Measurements from ENCODE around the gene TMUB2. TPM values are rescaled to one million over a fixed set of nuclear protein-coding genes. Genes with fewer than 3 reads are reported as not detected.

The TMUB2 gene
- polyA plus RNA-seq, 3 donors = 50.3 to 60.8 (median 50.4) TPM

GRCh38 chr17:44171931-44172455 is 14.8 kb upstream of the TMUB2 start:
- no peak for DNase-seq

GRCh38 chr17:44174427-44174826 is 12.3 kb upstream of the TMUB2 start:
- no peak for DNase-seq

GRCh38 chr17:44176257-44176656 is 10.5 kb upstream of the TMUB2 start:
- DNase-seq = no peak

GRCh38 chr17:44176671-44177501 is 9.9 kb upstream of the TMUB2 start:
- no peak for DNase-seq

- no peak for DNase-seq
These were observed 9.1 kb upstream of the TMUB2 start for GRCh38 chr17:44177640-44178039.

- no peak for DNase-seq
These were observed 8.6 kb upstream of the TMUB2 start for GRCh38 chr17:44178133-44178532.

- DNase-seq = no peak
These were observed 3.7 kb upstream of the TMUB2 start for GRCh38 chr17:44183024-44183423.

- DNase-seq = no peak
These were observed 2.5 kb upstream of the TMUB2 start for GRCh38 chr17:44184212-44184810.

- DNase-seq = no peak
These were observed 543 bp downstream of the TMUB2 start for GRCh38 chr17:44187131-44187899.

- no peak for DNase-seq
These were observed 2.0 kb downstream of the TMUB2 start for GRCh38 chr17:44188576-44189403.

GRCh38 chr17:44190481-44190880 is 3.7 kb downstream of the TMUB2 start:
- DNase-seq = no peak

- no peak for DNase-seq
These were observed 4.6 kb downstream of the TMUB2 start for GRCh38 chr17:44191369-44191768.

GRCh38 chr17:44191941-44192496 is 5.2 kb downstream of the TMUB2 start:
- DNase-seq = no peak

- no peak for DNase-seq
These were observed 6.0 kb downstream of the TMUB2 start for GRCh38 chr17:44192750-44193149.

GRCh38 chr17:44193326-44194084 is 6.7 kb downstream of the TMUB2 start:
- DNase-seq = no peak

GRCh38 chr17:44197107-44197506 is 10.3 kb downstream of the TMUB2 start:
- DNase-seq = no peak

GRCh38 chr17:44197980-44198720 is 11.4 kb downstream of the TMUB2 start:
- peak; percentile 28 for DNase-seq

- DNase-seq = peak; percentile 41
These were observed 12.2 kb downstream of the TMUB2 start for GRCh38 chr17:44198721-44199552.
